ENCODE data around the gene GAB3. TPM values are rescaled to one million over a fixed set of nuclear protein-coding genes. Genes with fewer than 3 reads are reported as not detected.
"Not testable (repeated sequence)": the region's sequence is repeated elsewhere in the genome, so short reads cannot be mapped to it uniquely, and the experiment has no call there.

Gene GAB3
- total and polyA plus RNA-seq, 9 donors, result 3.2 to 6.7 (median 5.2) TPM

GRCh38 chrX:154652311-154653047 lies 98.4 kb downstream of the GAB3 start:
- Histone ChIP-seq H3K27me3 (ENCODE audit: control insufficient read depth, insufficient read depth, low read length) (peaks cover 5% of the 10 kb centered on the region), H3K4me1 (ENCODE audit: control insufficient read depth, insufficient read depth, low read length) (no peaks in the 10 kb centered on the region), H3K9me3 (replicated peaks; ENCODE audit: control insufficient read depth, low read depth, low read length) (no peaks in the 10 kb centered on the region), H3K36me3 (ENCODE audit: control insufficient read depth, insufficient read depth, low read length) (no peaks in the 10 kb centered on the region), H3K4me3 (ENCODE audit: low read length) (no peak overlapping the region), H3K27ac (ENCODE audit: low read length) (no peak overlapping the region)
- WGBS (ENCODE audit: insufficient coverage), result 89% methylated on average over 27 of the region's 30 CpGs
- no peak for DNase-seq

DNA sequence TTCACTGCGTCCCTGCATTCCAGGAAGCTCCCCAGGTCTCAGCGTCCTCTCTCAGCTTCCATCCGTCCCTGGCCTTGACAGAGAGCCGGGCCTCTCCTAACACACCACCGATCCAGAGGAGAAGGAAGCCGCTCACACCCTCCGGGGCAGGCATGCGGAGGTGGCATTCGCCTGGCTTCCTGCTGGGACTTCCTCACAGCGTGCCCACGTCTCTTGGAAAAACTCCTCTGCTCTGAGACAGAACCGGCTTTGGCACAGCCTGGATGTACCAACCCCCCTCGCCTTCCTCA lies 100.7 kb downstream of the GAB3 start:
- no peak overlapping the region for H3K4me3 ChIP-seq (ENCODE audit: low read length)
- peaks cover 5% of the 10 kb centered on the region for H3K27me3 ChIP-seq (ENCODE audit: control insufficient read depth, insufficient read depth, low read length)
- no peaks in the 10 kb centered on the region for H3K4me1 ChIP-seq (ENCODE audit: control insufficient read depth, insufficient read depth, low read length)
- H3K9me3 ChIP-seq (replicated peaks; ENCODE audit: control insufficient read depth, low read depth, low read length), result no peaks in the 10 kb centered on the region
- no peaks in the 10 kb centered on the region for H3K36me3 ChIP-seq (ENCODE audit: control insufficient read depth, insufficient read depth, low read length)
- 61% methylated on average over 4 of the region's 13 CpGs for WGBS (ENCODE audit: insufficient coverage)
- DNase-seq, result no peak
- no peak overlapping the region for H3K27ac ChIP-seq (ENCODE audit: low read length)

GRCh38 chrX:154649503-154650220 lies 101.2 kb downstream of the GAB3 start:
- no peak overlapping the region for H3K27ac ChIP-seq (ENCODE audit: low read length)
- H3K4me3 ChIP-seq (ENCODE audit: low read length), result no peak overlapping the region
- DNase-seq, result no peak
- H3K27me3 ChIP-seq (ENCODE audit: control insufficient read depth, insufficient read depth, low read length), result peaks cover 5% of the 10 kb centered on the region
- no peaks in the 10 kb centered on the region for H3K36me3 ChIP-seq (ENCODE audit: control insufficient read depth, insufficient read depth, low read length)
- H3K9me3 ChIP-seq (replicated peaks; ENCODE audit: control insufficient read depth, low read depth, low read length), result no peaks in the 10 kb centered on the region
- WGBS (ENCODE audit: insufficient coverage), result 68% methylated on average over 18 of the region's 23 CpGs
- no peaks in the 10 kb centered on the region for H3K4me1 ChIP-seq (ENCODE audit: control insufficient read depth, insufficient read depth, low read length)

DNA sequence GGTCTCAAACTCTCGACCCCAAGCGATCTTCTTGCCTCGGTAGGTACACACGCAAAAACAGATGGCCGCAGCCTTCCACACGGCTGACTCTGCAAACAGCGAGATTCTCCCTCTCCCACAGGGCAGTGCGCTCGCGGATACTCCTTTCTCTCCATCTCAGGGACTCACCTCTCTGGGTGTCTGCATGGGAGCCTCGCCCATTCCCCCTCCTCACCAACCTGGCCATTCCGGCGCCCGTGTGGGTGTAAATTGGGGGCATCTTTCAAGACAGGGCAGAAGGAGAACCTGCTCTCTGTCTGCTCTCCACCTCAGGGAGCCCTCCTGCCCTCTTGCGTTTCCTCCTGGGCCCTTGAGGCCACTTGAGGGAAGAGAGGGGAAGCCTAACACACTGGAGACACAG lies 101.9 kb downstream of the GAB3 start:
- no peaks in the 10 kb centered on the region for H3K4me1 ChIP-seq (ENCODE audit: control insufficient read depth, insufficient read depth, low read length)

GRCh38 chrX:154645745-154646378 lies 105.0 kb downstream of the GAB3 start:
- not testable (repeated sequence) for H3K9me3 ChIP-seq (replicated peaks; ENCODE audit: control insufficient read depth, low read depth, low read length); H3K27me3 ChIP-seq (ENCODE audit: control insufficient read depth, insufficient read depth, low read length); H3K4me1 ChIP-seq (ENCODE audit: control insufficient read depth, insufficient read depth, low read length); H3K4me3 ChIP-seq (ENCODE audit: low read length); DNase-seq; H3K27ac ChIP-seq (ENCODE audit: low read length); H3K36me3 ChIP-seq (ENCODE audit: control insufficient read depth, insufficient read depth, low read length)
- WGBS (ENCODE audit: insufficient coverage), result no CpG with 5 or more reads among the region's 24 CpGs

More for the DNA sequence above, 101.9 kb downstream of the GAB3 start:
- H3K4me3 ChIP-seq (ENCODE audit: low read length), result no peak overlapping the region
- no peak overlapping the region for H3K27ac ChIP-seq (ENCODE audit: low read length)
- no peak for DNase-seq
- H3K27me3 ChIP-seq (ENCODE audit: control insufficient read depth, insufficient read depth, low read length), result peaks cover 5% of the 10 kb centered on the region
- H3K9me3 ChIP-seq (replicated peaks; ENCODE audit: control insufficient read depth, low read depth, low read length), result no peaks in the 10 kb centered on the region
- H3K36me3 ChIP-seq (ENCODE audit: control insufficient read depth, insufficient read depth, low read length), result no peaks in the 10 kb centered on the region
- WGBS (ENCODE audit: insufficient coverage), result 96% methylated on average over 7 of the region's 15 CpGs

GRCh38 chrX:154643708-154644107 lies 107.2 kb downstream of the GAB3 start:
- not testable (repeated sequence) for H3K36me3 ChIP-seq (ENCODE audit: control insufficient read depth, insufficient read depth, low read length); H3K27me3 ChIP-seq (ENCODE audit: control insufficient read depth, insufficient read depth, low read length); H3K4me1 ChIP-seq (ENCODE audit: control insufficient read depth, insufficient read depth, low read length); H3K4me3 ChIP-seq (ENCODE audit: low read length); H3K27ac ChIP-seq (ENCODE audit: low read length); DNase-seq; H3K9me3 ChIP-seq (replicated peaks; ENCODE audit: control insufficient read depth, low read depth, low read length)
- no CpG with 5 or more reads among the region's 31 CpGs for WGBS (ENCODE audit: insufficient coverage)

GRCh38 chrX:154641740-154642139 lies 109.1 kb downstream of the GAB3 start:
- not testable (repeated sequence) for H3K27ac ChIP-seq (ENCODE audit: low read length); H3K9me3 ChIP-seq (replicated peaks; ENCODE audit: control insufficient read depth, low read depth, low read length); H3K4me3 ChIP-seq (ENCODE audit: low read length); H3K4me1 ChIP-seq (ENCODE audit: control insufficient read depth, insufficient read depth, low read length); H3K27me3 ChIP-seq (ENCODE audit: control insufficient read depth, insufficient read depth, low read length); H3K36me3 ChIP-seq (ENCODE audit: control insufficient read depth, insufficient read depth, low read length); DNase-seq
- WGBS (ENCODE audit: insufficient coverage), result no CpG with 5 or more reads among the region's 10 CpGs

DNA sequence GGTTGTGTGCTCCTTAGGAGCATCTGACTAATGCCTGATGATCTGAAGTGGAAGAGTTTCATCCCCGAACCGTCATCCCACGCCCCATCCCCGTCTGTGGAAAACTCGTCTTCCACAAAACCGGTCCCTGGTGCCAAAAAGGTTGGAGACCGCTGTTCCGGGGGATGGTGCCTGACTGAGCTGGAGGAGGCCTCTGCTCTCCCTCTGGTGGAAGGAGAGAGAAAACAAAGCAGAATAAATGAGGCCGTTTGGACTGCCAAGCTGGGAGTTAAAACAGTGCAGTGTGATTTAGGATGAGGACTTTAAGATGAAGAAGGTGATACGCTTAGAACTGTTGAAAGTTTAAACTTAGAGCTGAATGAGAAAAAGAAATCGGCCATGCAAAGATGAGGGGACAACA lies 117.2 kb downstream of the GAB3 start:
- not testable (repeated sequence) for H3K36me3 ChIP-seq (ENCODE audit: control insufficient read depth, insufficient read depth, low read length); H3K27me3 ChIP-seq (ENCODE audit: control insufficient read depth, insufficient read depth, low read length); H3K4me3 ChIP-seq (ENCODE audit: low read length); DNase-seq; H3K4me1 ChIP-seq (ENCODE audit: control insufficient read depth, insufficient read depth, low read length); H3K9me3 ChIP-seq (replicated peaks; ENCODE audit: control insufficient read depth, low read depth, low read length); H3K27ac ChIP-seq (ENCODE audit: low read length)
- WGBS (ENCODE audit: insufficient coverage), result no CpG with 5 or more reads among the region's 11 CpGs

DNA sequence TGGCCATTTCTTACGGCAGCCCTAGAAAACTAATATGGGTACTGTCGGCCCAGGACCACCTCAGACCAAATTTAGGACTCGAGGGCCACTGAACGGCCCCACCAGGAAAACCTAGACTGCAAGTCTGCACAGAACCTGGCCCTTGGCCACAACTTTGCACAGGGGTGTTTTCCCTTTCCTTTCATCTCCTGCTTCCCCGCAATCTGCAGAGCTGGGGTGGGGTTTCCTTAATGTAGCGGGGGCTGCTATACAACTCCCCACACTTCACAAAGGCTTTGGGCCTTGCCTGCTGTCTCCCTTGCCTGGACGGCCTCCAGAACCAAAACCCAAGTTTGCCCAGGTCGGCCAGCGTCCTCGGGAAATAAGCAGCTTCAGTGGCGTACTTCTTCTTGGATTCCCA lies 119.9 kb downstream of the GAB3 start:
- H3K36me3 ChIP-seq (ENCODE audit: control insufficient read depth, insufficient read depth, low read length); H3K27me3 ChIP-seq (ENCODE audit: control insufficient read depth, insufficient read depth, low read length); H3K9me3 ChIP-seq (replicated peaks; ENCODE audit: control insufficient read depth, low read depth, low read length); H3K4me3 ChIP-seq (ENCODE audit: low read length); DNase-seq; H3K27ac ChIP-seq (ENCODE audit: low read length); H3K4me1 ChIP-seq (ENCODE audit: control insufficient read depth, insufficient read depth, low read length): not testable (repeated sequence)
- no CpG with 5 or more reads among the region's 11 CpGs for WGBS (ENCODE audit: insufficient coverage)

DNA sequence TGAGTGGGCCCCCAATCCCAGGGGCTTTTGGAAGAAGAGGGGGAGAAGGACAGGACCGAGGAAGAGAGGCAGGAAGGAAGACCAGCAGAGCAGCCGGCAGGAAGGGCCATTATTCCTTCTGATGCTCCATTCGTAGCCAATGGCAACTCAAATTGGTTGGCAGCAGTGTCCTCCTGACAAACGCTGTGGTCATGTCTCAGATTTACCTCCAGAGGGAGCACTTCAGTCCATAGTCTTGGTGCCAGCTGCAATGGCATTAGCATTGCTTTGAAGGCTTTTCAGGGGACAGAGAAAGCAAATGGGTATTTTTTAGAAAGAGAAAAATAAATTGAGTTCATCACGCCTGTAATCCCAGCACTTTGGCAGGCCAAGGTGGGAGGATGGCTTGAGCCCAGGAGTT lies 121.9 kb downstream of the GAB3 start:
- H3K4me3 ChIP-seq (ENCODE audit: low read length); H3K27me3 ChIP-seq (ENCODE audit: control insufficient read depth, insufficient read depth, low read length); H3K27ac ChIP-seq (ENCODE audit: low read length); H3K4me1 ChIP-seq (ENCODE audit: control insufficient read depth, insufficient read depth, low read length); H3K36me3 ChIP-seq (ENCODE audit: control insufficient read depth, insufficient read depth, low read length); DNase-seq; H3K9me3 ChIP-seq (replicated peaks; ENCODE audit: control insufficient read depth, low read depth, low read length): not testable (repeated sequence)
- WGBS (ENCODE audit: insufficient coverage), result no CpG with 5 or more reads among the region's 5 CpGs

Measured in muscle of leg (tissue), 11 donors.